Measurements from ENCODE around the gene CNOT9.
A peak's percentile ranks its signal among the peaks of the same experiment; 100 is the strongest.
"Not testable (repeated sequence)": the region's sequence is repeated elsewhere in the genome, so short reads cannot be mapped to it uniquely, and the experiment has no call there.

CNOT9 gene

DNA sequence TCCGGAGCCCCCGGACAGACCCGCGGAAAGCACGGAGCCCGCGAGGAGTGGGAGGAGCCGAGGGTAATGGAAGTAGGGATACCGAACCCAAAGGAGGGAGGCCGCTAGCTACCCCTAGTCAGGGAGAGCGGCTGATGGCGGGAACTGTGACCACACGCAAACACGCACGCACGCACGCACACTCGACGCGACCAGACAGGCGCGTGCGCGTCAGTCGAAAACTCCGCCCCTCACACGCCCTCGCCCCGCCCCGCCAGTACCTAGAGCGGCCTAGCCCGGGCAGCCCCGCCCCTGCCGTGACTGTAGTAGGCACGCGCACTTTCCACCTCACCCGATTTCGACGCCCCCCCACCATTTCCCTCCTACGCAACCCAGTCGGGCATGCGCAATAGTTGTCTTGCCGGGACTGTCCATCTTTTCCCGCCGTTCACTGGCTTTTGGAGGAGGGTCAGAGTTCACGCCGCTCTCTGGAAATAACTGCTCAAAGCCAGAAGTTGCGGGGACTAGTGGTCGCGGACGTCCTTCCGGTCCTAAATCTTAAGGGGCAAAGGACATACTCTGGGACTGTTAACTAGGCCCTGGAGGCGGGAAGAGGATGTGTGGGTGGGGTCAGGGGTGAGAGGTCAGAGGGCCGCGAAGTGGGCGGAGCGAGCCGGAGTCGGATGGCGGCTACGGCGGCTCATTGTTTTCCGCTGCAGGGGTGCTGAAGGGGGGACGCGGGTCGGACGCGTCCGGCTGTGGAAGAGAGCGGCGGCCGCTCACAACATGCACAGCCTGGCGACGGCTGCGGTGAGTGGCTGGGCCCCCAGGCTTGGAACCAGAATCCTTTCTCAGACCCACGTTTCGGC lies at the start of gene CNOT9, which contains the start of gene USP37:
TSS of gene CNOT9 (plus strand) at position 650 of the 848 bp plus-strand sequence. CDS start at position 766, 116 bp downstream.
TSS of gene USP37 (minus strand) at position 162 of the 848 bp plus-strand sequence. CDS start 9,698 bp downstream, outside the sequence.
- DNase-seq, result peak; percentile 98

DNA sequence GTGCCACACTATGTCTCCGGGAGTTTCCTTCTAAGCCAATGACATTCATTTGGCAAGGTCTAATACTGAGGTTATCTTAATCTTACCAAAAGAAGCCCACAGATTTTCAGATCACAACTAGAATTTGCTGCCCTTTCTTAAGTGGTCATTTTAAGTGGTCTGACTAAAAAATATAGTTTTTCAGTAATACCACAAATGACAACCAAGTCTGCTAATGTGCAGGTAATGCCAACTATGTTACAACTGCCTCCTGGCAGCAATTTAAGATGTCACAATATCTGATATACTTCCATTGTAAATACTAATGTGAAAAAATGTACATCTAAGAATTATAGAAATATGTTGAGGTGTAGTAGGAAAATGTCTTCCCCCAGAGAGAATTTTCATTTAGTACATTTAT lies 49.8 kb upstream of the CNOT9 start:
- DNase-seq, result no peak

GRCh38 chr2:218523651-218524050 lies 45.0 kb upstream of the CNOT9 start:
- DNase-seq, result no peak

DNA sequence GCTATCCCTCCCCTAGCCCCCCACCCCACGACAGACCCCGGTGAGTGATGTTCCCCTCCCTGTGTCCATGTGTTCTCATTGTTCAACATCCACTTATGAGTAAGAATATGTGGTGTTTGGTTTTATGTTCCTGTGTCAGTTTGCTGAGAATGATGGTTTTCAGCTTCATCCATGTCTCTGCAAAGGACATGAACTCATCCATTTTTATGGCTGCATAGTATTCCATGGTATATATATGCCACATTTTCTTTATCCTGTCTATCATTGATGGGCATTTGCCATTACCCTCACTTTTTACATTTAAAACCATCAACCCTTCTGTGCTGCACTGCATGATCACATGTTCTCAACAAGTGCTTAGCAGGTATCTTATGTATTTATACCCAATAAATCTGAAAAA lies 40.2 kb upstream of the CNOT9 start:
- DNase-seq, result not testable (repeated sequence)

DNA sequence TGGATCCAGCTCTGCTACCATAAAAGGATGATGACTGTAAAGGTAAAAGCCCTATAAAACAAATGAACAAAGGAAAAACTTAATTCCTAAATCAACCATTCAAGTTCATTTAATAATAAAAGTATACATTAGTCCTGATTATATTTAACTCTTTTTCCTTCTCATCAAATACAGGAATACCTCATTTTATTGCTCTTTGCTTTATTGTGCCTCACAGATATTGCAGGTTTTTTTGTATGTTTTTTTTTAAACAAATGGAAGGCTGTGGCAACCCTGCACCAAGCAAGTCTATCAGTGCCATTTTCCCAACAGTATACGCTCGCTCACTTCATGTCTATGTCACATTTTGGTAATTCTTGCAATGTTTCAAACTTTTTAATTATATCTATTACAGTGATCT lies 38.6 kb upstream of the CNOT9 start:
- no peak for DNase-seq

DNA sequence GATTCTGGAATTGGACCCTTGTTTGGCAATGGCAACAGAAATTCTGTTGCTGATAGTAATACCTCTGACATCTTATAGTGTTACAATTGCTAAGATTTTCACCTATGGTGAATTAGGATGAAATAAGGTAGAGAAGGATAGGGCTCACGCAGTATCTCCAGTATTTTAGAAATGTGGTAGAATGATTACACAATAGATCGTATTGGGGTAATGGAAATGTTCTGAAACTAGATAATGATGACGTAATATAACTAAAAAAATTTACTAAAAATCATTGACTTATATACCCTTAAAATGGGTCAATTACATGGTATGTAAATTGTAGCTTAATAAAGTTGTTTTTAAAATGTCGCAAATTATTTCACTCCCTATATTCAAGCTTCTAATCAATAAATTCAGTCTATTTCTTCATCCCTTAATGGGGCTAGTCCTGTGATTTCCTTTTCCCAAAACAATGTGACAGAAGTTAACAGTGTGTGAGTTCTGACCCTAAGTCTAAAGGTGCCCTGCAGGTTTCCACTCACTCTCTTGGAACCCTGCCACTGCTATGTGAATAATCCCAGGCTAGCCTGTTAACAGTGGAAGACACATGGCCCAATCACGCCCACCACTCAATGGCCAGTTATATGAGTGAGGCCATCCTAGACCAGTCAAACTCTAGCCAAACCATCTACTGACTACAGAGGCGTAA lies 31.7 kb upstream of the CNOT9 start:
- DNase-seq, result no peak

DNA sequence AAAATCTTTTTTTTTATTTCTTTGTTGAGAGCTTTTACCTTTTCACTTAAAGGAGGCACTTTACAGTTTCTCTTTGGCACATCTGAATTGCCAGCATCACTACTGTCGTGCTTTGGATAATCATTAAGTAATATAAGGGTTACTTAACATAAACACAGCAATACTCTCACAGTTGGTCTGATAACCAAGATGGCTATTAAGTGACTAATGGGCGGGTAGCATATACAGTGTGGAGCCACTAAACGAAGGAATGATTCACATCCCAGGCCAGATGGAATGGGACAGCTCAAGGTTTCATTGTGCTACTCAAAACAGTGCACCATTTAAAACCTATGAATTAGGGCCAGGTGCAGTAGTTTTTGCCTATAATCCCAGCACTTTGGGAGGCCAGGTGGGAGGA lies 28.6 kb upstream of the CNOT9 start:
- DNase-seq, result no peak

GRCh38 chr2:218546012-218546411 lies 22.6 kb upstream of the CNOT9 start:
- DNase-seq, result no peak

DNA sequence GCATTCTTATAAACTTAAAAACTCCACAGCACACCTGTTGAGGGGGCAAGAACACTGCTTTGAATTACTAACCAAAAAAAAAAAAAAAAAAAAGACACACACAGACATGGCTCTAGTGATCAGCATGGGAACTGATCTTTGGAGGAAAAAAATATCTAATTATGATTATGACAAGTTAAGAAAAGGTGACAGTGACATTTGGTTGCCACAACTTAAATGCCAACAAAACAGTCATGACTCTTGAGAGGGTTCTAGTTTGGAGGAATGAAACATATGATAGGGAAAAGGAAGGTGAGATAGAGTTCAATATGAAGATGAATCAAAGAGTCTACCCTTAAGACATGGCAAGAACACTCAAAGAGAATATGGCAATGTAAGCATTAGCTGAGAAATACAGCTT lies 21.1 kb upstream of the CNOT9 start:
- no peak for DNase-seq

GRCh38 chr2:218547978-218548377 lies 20.7 kb upstream of the CNOT9 start:
- no peak for DNase-seq

- not testable (repeated sequence) for DNase-seq
These were observed 14.4 kb upstream of the CNOT9 start for GRCh38 chr2:218554225-218554624.

DNA sequence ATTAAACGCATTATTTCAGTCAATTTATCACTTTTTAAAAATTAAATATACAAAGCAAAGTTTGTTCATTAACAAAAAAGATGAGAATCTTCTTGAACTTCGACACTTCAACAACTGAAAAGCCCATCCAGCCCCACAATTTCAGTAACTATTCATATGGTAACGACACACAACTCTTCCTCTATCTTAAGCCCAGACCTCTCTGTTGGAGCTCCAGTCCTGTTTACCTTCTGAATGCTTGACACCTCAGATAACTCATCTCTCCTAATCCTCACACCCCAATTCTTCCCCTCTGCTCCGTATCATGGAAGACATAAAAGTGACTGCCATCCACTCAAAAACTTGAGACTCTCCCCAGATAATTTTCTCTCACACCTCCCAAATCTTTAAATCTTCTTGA lies 13.1 kb upstream of the CNOT9 start:
- no peak for DNase-seq

- DNase-seq, result no peak
These were observed 10.7 kb upstream of the CNOT9 start for GRCh38 chr2:218557941-218558340.

DNA sequence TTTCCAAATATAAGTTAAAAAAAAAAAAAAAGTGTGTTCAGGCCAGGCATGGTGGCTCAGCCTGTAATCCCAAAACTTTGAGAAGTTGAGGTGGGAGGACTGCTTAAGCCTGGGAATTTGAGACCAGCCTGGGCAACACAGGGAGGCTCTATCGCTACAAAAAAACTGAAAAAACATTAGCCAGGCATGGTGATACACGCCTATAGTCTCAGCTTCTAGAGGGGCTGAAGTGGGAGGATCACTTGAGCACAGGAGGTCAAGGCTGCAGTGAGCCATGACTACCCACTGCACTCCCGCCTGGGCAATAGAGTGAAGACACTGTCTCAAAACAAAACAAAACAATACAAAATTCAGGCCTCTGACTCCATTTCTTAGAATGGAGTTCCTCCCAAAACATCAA lies 9.7 kb upstream of the CNOT9 start:
- no peak for DNase-seq

GRCh38 chr2:218564056-218564455 lies 4.6 kb upstream of the CNOT9 start:
- no peak for DNase-seq

GRCh38 chr2:218566296-218566695 lies 2.3 kb upstream of the CNOT9 start:
- DNase-seq, result no peak

GRCh38 chr2:218567797-218568189 lies 846 bp upstream of the CNOT9 start:
- DNase-seq, result no peak

DNA sequence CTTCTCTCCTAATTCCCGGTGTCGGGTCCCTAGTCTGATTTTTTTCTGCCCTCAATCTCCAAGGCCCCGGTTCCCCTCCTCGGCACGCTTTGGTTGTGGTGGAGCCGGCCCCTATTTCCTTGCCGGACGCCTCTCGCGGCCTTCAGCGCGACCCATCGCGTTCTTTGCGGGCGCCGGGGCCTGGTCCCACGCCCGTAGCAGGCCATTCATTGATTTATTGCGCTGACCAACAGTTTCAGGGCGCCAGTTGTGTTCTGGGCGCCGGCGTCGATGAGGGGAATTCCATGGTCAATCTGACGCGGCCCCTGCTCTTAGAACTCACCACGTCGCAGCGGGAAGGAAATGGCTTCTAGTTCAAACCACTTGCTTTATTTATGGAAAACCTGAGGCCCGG lies 396 bp downstream of the CNOT9 start:
- DNase-seq, result no peak

GRCh38 chr2:218569661-218570500 lies 1.2 kb downstream of the CNOT9 start:
- DNase-seq, result no peak

- no peak for DNase-seq
These were observed 2.2 kb downstream of the CNOT9 start for GRCh38 chr2:218570850-218571249.

GRCh38 chr2:218576854-218577253 lies 8.2 kb downstream of the CNOT9 start:
- DNase-seq, result no peak

DNA sequence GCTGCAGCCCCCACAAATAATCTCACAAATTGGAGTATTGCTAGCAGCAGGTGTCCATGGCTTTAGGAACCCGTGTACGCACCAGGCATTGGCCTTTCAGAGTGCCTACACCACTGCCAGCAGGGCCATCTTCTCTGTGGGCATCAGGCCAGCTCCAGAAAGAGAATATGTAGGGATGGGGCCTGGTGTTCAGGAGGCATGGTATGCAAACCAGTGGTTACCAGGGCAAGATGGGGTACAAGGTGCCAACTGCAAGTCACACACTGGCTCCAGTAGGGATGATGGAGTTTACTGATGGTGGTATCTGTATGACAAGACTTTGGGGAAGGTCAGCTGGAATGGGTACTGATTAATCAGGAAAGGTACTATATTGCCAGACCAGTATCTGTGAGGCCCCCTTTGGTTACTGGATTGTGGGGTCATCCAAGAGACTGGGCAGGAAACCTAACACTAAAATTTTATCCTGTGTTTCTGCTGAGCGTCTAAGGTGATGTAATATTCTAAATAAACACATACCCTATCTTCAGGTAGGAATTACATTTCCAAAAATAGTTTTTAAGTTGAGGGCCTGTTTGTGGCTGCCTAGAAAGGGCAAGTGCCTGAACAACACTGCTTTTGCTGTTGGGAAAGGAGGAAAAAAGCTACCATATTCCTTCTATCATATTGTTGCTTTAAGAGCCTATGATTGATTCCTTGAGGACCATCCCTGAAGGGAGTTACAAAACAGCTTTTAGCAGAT lies 9.0 kb downstream of the CNOT9 start:
- DNase-seq, result no peak
